Natural killer cell (primary cell): Measurements from ENCODE around the gene MAN1C1. TPM values are rescaled to one million over a fixed set of nuclear protein-coding genes. Genes with fewer than 3 reads are reported as not detected.

Source experiments
- ATAC-seq, 3 donors: fragments of 150-1000 bp in 2 of 3; fragments of 200-7000 bp in 1 of 3; cut with Tn5 transposase; 1 replicate in 1 of 3; 2 replicates in 2 of 3; pipeline ENCODE4 v1.10.0; 2021; ENCODE audit warnings: mild to moderate bottlenecking in 2 of 3, moderate library complexity in 2 of 3
- DNase-seq, 2 donors: peaks; one replicate each; pipeline versions ENCODE4 v3.0.0 to v3.0.0-alpha.2; 2013 to 2021; ENCODE audit warnings: mixed read lengths in 1 of 2
- H3K27ac ChIP-seq: one replicate; pipeline ENCODE4 v1.5.1; 2013; ENCODE audit warnings: mild to moderate bottlenecking, low read length
- H3K27me3 ChIP-seq: one replicate; pipeline ENCODE4 v1.6.1; 2013; ENCODE audit warnings: low read length; ENCODE audit not compliant: control insufficient read depth, insufficient read depth
- H3K36me3 ChIP-seq: one replicate; pipeline ENCODE4 v1.6.1; 2013; ENCODE audit warnings: low read length; ENCODE audit not compliant: control insufficient read depth, insufficient read depth
- H3K4me1 ChIP-seq: one replicate; pipeline ENCODE4 v1.6.1; 2013; ENCODE audit warnings: low read length; ENCODE audit not compliant: control insufficient read depth, insufficient read depth
- H3K4me3 ChIP-seq: one replicate; pipeline ENCODE4 v1.5.1; 2013; ENCODE audit warnings: low read length
- H3K9me3 ChIP-seq: one replicate; pipeline ENCODE4 v1.6.1; 2013; ENCODE audit warnings: low read length; ENCODE audit not compliant: control insufficient read depth, insufficient read depth
- H3K27ac Mint-ChIP-seq, 2 donors: one replicate each; pipeline ENCODE4 v1.8.0; 2022; ENCODE audit warnings: mild to moderate bottlenecking in 2 of 2, mixed read lengths in 2 of 2, moderate library complexity in 1 of 2
- H3K27me3 Mint-ChIP-seq, 2 donors: one replicate each; pipeline ENCODE4 v1.8.0; 2022; ENCODE audit warnings: low read depth in 2 of 2, mixed read lengths in 2 of 2
- H3K36me3 Mint-ChIP-seq: one replicate; pipeline ENCODE4 v1.8.0; 2022; ENCODE audit warnings: mixed read lengths
- H3K4me1 Mint-ChIP-seq, 2 donors: one replicate each; pipeline ENCODE4 v1.8.0; 2022; ENCODE audit warnings: mixed read lengths in 2 of 2
- H3K4me3 Mint-ChIP-seq: one replicate; pipeline ENCODE4 v1.8.0; 2022; ENCODE audit warnings: mild to moderate bottlenecking, moderate library complexity, mixed read lengths
- H3K9me3 Mint-ChIP-seq, 2 donors: one replicate each; pipeline ENCODE4 v1.8.0; 2022; ENCODE audit warnings: mixed read lengths in 2 of 2
- CTCF ChIP-seq: fragments of 200-600 bp; IDR thresholded peaks from one replicate; pipeline ENCODE4 v1.8.0; 2022; ENCODE audit warnings: antibody characterized with exemption
- WGBS: methylation state at CpG from one replicate; pipeline ENCODE4 v1.1.7; 2013; ENCODE audit warnings: missing lambda C conversion rate; ENCODE audit not compliant: insufficient coverage; 5-methylcytosine and 5-hydroxymethylcytosine counted together
- intact Hi-C: fragments of 100-400 bp; cut with micrococcal nuclease; formaldehyde crosslinking; loops from one replicate; pipeline ENCODE4 v1.14.2; 2022
- total RNA-seq, 4 donors: library from RNA; stranded (reverse); fragments of 120-200 nt in 1 of 4; gene quantifications; one replicate each; pipeline versions ENCODE4 v1.2.3 to v1.2.4, GENCODE V29; 2013 to 2022

The MAN1C1 gene
- total RNA-seq, 3 donors from 2014 or later (not counting 1 experiment from before 2014, with no cell fraction given) = 3.6 to 7.5 (median 7.1) TPM

- H3K4me1 Mint-ChIP-seq = peaks cover 0 to 10% of the 10 kb centered on the region in 2 donors
- DNase-seq = no peak
- Histone ChIP-seq H3K9me3 (no peaks in the 10 kb centered on the region), H3K4me1 (peaks cover 10% of the 10 kb centered on the region), H3K4me3 (no peak overlapping the region), H3K36me3 (no peaks in the 10 kb centered on the region), H3K27ac (no peak overlapping the region), H3K27me3 (peaks cover 2% of the 10 kb centered on the region)
- no peaks in the 10 kb centered on the region for H3K36me3 Mint-ChIP-seq
- WGBS = 89% methylated on average over 6 of the region's 6 CpGs
- H3K9me3 Mint-ChIP-seq = no peaks in the 10 kb centered on the region
- H3K27ac Mint-ChIP-seq = no peak overlapping the region
- H3K27me3 Mint-ChIP-seq = no peaks in the 10 kb centered on the region
- TF ChIP-seq CTCF = no peak
- intact Hi-C loops = loop anchor here (10.0 kb wide), 1 partner anchor 56 kb away; no protein-coding TSS in a partner anchor
- H3K4me3 Mint-ChIP-seq = no peak overlapping the region
- ATAC-seq = no peak
These were observed 32.3 kb downstream of the MAN1C1 start for GRCh38 chr1:25648681-25649440.

GRCh38 chr1:25649505-25650288, 33.1 kb downstream of the MAN1C1 start:
- H3K4me1 ChIP-seq = peaks cover 6% of the 10 kb centered on the region
- H3K36me3 Mint-ChIP-seq = no peaks in the 10 kb centered on the region
- no peaks in the 10 kb centered on the region for H3K9me3 ChIP-seq
- no peaks in the 10 kb centered on the region for H3K27me3 Mint-ChIP-seq
- H3K4me1 Mint-ChIP-seq = peaks cover 0 to 4% of the 10 kb centered on the region in 2 donors
- H3K27ac Mint-ChIP-seq = no peak overlapping the region
- TF ChIP-seq CTCF = no peak
- no peaks in the 10 kb centered on the region for H3K36me3 ChIP-seq
- intact Hi-C loops = loop anchor here (10.0 kb wide), 1 partner anchor 55 kb away; no protein-coding TSS in a partner anchor
- H3K9me3 Mint-ChIP-seq = no peaks in the 10 kb centered on the region
- no peak overlapping the region for H3K27ac ChIP-seq
- WGBS = 88% methylated on average over 11 of the region's 11 CpGs
- H3K4me3 Mint-ChIP-seq = no peak overlapping the region
- H3K27me3 ChIP-seq = peaks cover 2% of the 10 kb centered on the region
- H3K4me3 ChIP-seq = no peak overlapping the region
- ATAC-seq (no peak), DNase-seq (no peak)

GRCh38 chr1:25650289-25650576, 33.6 kb downstream of the MAN1C1 start:
- Histone ChIP-seq H3K27me3 (peaks cover 2% of the 10 kb centered on the region), H3K27ac (no peak overlapping the region), H3K36me3 (no peaks in the 10 kb centered on the region), H3K4me1 (peaks cover 6% of the 10 kb centered on the region), H3K9me3 (no peaks in the 10 kb centered on the region), H3K4me3 (no peak overlapping the region)
- TF ChIP-seq CTCF = no peak
- ATAC-seq (no peak), DNase-seq (no peak)
- Mint-ChIP-seq H3K27ac (no peak overlapping the region), H3K4me3 (no peak overlapping the region), H3K9me3 (no peaks in the 10 kb centered on the region), H3K36me3 (no peaks in the 10 kb centered on the region), H3K27me3 (no peaks in the 10 kb centered on the region), H3K4me1 (peaks cover 0 to under 1% of the 10 kb centered on the region in 2 donors)
- 95% methylated on average over 5 of the region's 5 CpGs for WGBS
- intact Hi-C loops = no loop called here
